ENCODE results near the gene TMEM39A.

Gene TMEM39A

DNA sequence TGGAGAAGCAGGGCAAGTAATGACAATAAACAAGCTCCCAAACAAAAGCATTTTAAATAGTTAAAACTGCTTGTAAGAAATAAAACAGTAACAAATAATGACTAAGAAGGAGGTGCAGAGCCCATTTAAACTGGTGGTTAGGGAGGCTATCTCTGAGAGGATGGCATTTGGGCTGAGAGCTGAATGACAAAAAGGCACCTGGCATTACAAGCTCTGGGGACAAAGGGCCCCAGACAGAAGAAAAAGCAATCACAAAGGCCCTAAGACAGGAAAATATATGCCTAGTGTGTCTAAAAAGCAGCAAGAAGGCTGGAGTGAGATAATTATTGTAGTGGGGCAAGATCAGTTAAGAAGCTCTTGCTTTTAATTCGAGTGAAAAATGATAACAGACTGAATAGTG is 9.6 kb downstream of the TMEM39A start:
- no peak for DNase-seq

DNA sequence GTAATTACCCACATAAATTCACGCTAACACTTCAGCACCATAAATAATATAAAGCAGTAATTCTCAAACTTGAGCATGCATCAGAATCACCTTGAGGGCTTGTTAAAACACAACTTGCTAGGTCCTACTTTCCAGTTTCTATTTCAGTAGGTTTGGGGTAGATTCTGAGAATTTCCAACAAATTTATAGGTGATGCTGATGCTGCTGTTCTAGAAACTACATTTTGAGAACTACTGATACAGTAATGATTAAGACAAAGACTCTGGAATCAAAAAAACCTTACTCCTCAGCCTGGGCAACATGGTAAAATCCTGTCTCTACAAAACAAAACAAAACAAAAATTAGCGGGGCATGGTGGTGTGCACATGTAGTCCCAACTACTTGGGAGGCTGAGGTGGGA is 18.8 kb downstream of the TMEM39A start:
- DNase-seq: no peak

DNA sequence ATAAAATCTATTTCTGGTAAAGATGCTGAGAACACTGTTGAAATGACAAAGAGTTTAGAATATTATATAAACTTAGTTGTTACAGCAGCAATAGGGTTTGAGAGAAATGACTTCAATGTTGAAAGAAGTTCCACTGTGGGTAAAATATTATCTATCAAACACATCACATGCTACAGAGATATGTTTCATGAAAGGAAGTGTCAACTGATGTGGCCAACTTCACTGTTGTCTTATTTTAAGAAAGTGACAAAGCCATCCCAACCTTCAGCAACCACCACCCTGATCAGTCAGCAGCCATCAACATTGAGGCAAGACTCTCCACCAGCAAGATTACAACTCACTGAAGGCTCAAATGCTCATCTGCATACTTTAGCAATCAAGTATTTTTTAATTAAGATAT is 20.2 kb downstream of the TMEM39A start:
- no peak for DNase-seq

DNA sequence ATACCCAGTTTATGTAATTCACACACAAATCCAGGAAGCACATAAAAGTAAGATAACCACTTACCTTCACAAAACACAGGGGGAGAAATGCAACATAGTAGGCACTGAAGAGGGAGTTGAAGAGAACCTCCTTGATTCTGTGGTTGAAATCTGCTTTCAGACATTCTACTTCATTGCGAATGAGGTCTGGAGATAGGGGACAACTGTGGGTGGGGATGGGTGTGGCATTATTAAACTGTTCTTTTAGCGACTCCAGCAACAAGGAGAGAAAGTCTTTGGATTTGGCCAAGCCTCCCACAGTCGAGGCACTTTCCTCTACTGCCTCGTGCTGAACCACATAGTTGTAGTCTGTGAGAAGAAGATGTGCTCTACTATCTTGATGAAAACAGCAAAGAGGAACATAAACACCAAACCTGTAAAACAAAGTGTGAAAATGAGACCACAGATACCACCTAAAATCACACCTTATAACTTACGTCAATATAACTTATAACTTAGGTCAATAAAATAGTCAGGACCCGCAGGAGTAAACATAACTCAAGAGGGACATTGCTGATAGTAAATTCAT is 25.6 kb downstream of the TMEM39A start:
- DNase-seq: no peak

DNA sequence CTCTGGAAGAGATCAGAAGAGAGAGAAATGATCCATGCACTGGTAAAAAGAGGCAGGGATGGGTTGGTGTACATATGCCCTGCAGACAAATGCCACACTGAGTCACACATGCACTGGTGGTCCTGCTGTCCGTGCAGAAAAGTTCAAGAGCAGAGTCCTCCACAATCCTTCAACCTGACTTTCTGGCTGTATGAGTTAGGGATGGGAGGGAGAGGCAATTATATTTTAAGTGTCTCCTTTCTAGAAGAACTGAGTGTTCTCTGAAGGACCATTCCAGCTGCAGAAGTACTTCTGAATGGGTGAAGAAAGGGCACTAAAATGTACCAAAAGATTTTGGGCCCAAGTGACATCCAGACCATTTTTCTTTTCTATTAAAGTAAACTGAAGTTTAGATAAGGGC is 26.4 kb downstream of the TMEM39A start:
- DNase-seq: no peak

DNA sequence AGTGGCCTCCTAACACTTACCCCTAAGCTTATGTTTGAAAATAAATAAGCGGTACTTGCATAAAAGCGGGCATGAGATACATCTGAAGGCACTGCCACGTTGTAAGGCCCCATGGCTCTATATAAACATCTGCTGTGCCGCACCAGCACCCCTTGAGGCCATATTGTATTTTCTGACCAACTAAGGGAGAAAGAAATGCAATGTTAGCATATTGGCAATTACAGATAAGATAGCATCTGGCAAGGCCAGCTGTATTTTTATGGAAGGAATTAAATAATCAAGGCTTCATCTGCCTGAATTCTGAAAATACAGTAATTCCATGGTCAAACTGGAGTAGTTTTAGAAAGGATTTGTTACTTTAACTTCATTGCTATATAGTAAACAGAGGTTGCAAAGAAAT is 28.7 kb downstream of the TMEM39A start:
- DNase-seq: no peak

DNA sequence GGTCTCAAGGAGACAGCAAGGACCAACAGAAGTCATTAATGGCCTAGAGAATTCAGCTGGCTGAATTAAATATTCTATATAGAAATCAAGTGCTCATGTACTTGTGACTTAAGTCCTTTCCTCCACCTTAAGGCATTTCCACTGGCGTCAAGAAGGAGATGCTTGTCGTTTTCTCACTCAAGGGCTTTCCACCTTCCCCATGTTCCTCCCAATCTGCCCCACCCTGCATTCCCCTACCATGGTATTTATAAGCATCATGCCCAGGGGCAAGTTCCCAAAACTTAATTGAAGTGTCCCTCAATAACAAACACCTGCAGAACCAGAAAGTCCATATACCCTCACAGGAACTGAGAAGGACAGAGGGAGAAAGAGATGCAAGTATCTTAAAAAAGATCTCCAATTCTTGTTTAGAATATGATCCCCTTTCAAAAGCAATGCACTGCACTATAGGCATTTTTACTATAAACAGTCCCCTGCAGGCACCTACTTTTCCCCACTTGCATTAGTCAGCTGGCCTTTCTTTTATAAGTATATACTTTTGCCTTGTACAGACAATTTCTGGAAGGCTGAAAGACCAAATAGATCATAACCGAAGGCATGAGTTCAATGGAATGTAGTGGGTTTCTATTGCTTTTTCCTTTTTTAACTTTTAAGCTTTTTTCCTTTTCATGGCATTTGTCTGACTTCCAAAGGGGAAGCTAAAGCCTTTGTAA is 29.6 kb downstream of the TMEM39A start:
- no peak for DNase-seq

DNA sequence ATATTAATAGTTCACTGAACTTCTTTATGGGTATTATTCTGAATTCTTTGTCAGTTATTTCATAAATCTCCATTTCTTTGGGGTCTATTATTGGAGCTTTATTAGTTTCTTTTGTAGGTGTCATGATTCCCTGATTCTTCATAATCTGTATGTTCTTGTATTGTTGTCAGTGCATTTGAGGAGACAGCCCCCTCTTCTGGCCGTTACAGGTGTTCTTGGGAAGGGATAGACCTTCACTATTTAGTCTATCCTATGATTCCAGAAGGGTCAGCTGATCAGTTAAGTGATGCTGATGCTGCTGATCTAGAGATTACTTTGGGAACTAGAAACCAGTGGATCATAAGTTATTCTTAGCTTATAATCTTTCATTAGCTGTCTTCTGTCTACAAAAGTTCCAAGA is 34.9 kb downstream of the TMEM39A start:
- no peak for DNase-seq

DNA sequence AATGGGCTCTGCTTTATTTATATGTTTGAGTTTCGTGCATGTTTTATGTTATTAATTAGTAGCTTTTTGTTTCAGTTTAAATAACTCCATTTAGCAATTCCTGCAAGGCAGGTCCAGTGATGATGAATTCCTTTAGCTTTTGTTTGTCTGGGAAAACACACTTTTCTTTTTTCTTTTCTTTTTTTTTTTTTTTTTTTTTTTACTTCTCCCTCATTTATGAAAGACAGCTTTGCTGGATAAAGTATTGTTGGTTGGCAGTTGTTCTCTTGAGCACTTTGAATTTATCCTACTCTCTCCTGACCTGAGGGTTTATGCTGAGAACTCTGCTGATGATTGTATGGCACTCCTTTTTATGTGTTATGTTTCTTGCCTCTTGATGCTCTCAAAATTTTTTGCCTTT is 35.7 kb downstream of the TMEM39A start:
- DNase-seq: no peak

DNA sequence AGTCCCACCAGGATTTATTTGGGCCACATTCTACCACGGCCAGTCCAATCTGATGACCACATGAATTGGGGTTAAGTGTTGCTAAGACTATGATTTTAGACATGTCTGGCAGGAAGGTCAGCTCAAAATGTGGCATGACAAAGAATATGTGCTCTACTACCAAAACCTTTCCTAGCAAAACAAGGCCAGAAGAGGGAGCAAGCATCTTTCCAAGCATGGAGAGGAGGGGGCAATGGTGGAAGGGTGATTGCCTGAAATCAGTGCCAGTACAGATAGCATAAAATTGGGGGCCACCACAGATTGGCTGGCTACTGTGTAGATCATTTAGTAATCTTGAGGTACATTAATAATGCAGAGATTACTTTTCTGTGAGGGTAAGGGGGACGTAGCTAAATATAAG is 43.2 kb downstream of the TMEM39A start:
- no peak for DNase-seq

DNA sequence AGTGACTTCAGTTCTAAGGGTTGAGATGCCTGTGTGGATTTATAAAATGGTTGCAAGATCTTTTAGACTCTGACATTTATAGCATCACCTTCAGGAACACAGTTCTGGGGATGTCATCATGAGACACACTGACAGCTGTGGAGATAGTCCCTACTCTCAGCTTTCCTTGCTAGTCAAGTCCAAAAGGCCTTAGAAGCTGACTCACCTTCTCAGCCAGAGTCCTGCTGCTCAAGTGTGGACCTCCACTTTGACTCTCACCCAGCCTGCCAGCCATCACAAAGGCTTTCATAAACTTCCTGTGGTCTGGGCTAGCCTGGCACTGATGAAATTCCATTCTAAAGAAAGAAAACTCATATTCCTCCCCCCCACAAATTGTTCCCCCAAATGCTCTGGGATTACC is 44.8 kb downstream of the TMEM39A start:
- no peak for DNase-seq

DNA sequence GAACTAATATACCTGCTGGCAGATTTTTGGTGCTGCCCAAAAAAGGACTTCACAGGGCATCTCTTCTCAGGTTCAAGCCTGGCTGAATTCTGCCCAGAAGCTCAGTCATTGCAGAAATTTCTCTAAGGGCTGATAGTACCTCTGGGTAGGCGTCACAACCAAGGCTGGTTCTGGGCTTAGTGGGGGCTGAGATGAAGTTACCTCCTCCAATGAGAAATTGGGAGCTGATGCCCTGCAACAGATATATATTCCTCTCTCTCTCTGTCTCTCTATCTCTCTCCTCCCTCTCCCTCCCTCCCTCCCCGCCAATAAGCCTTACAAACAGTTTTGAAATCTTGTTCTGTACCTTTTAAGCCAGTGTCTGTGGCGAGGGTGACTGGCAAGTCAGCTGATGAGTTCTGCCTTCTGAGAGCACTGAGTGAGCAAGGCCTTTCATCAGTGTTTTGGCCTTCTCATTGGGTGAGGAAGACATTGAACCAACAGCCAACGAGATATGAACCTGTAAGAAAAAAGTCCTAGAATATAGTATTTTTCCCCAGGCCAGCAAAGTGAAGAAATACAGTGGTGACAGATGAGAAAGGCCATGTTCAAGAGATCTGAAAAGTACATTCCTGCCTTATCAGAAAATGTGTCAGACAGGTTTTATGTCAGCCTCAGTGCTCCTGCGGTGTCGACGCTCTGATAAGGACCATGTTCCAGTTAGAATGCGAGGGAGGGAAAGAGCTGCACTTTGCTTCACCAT is 45.5 kb downstream of the TMEM39A start:
- no peak for DNase-seq

DNA sequence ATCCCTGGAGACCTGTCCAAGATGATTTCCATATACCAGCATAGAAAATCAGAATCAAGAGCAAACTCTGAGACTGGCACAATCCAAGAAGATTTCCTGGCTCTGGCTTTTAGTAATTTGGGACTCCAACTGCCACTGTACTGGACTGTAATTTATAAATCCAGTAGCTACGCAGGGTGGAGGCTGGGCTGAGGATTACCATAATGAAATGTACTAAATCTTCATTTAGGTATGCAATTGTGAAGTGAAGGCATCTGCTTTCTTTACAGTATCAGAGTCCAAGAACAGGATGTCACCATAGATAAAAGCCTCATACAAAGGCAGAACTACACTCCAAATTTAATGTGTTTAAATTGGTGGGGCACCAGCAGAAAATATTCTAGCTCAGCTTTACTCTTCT is 46.5 kb downstream of the TMEM39A start:
- no peak for DNase-seq

DNA sequence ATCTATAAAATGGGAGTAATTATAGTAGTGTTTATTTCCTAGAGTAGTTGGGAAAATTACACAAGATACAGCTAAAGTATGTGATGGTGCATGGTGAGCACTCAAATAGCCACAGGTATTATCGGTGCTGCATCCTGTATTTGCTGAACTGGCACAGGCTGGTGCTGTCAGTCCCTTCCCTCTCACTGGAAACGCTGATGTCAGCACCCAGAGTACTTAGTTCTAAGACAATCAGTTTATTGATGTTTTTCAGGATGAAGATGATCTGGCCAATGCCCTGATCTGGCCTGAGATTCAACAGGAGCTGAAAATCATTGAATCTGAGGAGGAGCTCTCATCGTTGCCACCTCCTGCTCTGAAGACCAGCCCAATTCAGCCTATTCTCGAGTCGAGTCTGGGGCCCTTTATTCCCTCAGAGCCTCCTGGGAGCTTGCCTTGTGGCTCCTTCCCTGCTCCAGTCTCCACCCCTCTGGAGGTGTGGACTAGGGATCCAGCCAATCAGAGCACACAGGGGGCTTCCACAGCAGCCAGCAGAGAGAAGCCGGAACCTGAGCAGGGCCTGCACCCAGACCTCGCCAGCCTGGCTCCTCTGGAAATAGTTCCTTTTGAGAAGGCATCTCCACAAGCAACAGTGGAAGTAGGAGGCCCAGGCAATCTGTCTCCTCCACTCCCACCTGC is 49.7 kb downstream of the TMEM39A start:
- DNase-seq: no peak

DNA sequence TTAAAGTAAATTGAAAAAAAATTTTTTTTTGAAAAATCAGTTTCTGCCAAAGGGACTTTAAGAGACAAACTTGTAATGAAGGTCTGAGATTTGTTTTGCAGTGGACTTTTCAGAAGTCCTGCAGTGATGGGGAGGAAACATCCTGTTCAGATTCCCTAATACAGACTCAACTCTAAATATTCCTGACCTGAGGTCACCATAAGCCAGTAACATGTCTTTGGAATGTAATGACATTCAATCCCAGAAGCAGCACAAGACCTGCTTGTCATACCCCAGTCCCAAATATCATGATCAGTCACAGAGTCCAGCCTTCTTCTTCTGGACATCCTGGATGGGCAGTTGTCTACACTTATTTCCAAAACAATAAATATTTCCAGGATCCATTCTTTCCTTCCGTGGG is 53.6 kb downstream of the TMEM39A start:
- DNase-seq: no peak

DNA sequence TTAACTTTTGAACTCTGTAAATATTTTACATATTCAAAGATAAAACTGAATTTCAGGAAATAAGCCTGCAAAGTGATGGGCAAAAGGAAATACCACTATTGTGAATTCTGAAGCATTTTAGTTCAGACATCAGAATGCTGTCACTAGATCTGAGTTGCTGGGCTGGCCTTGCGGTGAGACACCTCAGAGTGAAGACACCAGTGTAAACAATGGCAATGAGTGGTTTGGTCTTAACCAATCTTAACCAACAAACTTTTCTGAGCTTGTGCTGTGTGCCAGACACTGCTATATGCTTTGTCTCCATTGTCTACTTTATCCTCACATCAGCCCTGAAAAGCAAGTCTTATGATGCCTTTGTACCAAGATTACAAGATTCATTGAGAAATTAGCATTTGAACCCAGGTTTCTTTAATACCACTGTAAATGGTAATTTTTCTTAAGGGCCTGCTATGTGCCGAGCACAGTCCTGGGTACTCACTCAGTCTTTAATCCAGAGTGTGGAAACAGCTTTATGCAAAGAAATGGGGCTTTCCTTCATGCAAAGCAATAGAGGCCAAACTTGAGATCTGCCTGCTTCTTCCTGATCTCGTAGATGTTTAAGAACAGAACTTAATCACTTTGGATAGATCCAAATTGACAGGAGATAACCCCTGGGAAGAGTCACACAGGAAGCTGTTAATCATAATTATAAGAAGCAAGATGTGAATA is 55.0 kb downstream of the TMEM39A start:
- DNase-seq: no peak

DNA sequence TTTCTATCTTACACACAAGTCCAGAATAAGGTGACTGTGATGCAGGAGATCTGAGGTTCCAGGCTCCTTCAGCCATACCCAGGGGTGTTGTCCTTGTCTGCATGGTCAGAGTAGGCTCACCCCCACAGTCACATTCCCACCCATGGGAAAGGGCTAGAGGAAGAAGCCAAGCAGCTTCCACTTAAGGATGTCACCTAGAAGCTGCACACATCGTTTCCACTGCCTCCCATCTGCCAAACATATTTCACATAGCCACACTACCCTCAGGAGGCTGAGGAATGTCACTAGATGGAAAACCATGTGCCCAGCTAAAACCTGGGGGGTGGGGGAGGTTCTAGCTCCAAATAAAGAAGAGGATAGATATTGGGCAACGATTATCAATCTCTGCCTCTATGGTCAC is 58.1 kb downstream of the TMEM39A start:
- DNase-seq: no peak

DNA sequence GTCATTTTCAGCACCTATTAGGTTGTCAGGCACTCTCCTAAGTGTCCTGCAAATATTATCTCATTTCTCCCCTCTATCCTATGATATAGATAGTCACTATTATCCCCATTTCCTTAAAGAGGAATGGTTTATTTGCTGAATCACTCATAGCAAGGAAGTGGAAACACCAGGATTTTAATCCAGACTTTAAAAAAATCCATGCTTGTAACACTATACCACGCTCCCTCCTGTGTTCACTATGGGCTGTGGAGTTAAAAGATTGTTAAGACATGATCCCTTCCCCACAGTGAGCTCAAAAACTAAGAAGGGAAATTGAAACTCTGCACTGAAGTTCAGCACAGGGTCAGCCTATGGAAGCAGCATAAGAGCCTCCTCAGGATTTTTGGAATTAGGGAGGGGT is 60.2 kb downstream of the TMEM39A start:
- DNase-seq: no peak

DNA sequence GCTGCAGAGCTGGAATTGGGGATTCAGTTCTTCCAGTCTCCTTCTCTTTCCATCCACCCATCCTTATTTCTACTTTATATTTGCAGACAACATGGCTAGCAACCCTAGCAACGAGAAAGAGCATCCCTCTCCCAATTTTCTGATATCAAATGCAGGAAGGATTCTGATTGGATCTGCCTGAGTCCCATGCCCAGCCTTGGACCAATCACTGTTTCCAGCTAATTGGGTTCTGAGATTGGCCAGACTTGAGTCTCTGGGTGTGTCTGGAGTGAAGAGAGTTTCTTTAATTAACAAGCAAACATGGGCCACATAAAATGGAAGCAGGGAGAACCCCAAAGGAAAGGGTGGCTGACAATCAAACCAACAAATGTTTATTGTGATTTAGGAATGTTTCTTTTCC is 60.6 kb downstream of the TMEM39A start:
- DNase-seq: no peak

DNA sequence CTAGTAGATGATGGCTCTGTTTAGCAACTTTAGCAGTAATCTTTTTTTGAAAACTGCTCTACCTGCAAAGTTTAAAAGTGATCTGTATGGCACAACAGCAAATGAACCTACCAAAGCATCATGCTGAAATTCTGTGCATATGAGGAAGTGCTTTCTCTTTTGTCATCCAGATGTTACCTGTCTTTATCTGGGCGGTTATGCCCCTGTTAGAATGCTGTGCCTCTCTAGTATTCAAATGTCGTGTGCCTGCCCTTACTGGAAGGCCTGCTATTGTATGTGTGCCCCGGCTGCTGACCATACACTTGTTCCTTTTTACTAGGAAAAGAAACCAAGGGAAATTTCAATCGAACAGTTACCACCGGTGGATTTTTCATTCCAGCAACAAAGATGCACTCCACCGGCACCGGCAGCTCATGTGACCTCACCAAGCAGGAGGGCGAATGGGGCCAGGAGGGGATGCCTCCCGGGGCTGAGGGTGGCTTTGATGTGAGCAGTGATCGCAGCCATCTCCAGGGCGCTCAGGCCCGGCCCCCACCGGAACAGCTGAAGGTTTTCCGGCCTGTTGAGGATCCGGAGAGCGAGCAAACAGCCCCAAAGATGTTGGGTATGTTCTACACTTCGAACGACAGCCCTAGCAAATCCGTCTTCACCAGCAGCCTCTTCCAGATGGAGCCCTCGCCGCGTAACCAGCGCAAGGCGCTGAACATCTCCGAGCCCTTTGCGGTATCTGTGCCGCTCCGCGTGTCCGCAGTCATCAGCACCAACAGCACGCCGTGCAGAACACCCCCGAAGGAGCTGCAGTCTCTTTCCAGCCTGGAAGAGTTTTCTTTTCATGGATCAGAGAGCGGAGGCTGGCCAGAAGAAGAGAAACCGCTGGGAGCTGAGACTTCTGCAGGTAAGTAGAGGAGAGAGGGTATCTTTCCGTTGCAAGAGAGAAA is 61.6 kb downstream of the TMEM39A start:
- no peak for DNase-seq

DNA sequence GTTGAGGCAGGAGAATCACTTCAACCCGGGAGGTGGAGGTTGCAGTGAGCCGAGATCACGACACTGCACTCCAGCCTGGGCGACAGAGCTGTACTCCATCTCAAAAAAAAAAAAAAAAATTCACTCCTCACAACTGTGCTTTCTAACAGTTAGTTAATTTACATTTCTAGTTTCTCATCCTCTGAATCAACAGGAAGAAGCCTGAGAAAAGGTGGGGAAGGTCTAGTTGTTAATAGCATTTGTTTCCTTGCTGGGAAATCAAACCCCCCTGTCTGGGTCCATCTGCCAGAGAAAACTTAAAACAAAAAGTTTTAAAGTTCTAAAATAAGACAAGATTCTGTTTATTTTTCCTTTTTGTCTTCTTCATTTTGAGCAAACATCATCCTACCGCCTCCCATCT is 62.3 kb downstream of the TMEM39A start:
- no peak for DNase-seq

DNA sequence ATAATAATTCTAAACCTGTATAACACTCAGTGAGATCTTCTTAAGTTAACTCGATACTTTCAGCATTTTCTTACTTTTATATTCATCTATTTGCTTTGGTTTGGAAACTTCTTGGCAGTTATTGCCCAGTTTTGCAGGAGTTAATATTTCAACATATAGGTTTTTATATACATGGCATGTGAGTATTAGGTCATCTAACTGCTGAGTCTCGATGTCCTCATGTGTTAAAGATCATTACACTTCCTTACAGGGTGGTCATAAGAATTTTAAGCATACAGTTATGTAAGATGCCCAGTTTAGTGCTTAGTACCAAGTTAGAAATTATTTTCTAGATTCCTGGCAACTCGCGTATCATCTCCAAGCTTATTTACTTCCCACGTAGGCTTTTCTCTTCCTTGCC is 62.9 kb downstream of the TMEM39A start:
- no peak for DNase-seq

All from AML-193 (cell line).